Peyer's patch (tissue), 4 donors: ENCODE measurements around the gene TNP2. TPM values are rescaled to one million over a fixed set of nuclear protein-coding genes. Genes with fewer than 3 reads are reported as not detected.

Experiments used
- DNase-seq, 3 donors: peaks; one replicate each; pipeline ENCODE4 v3.0.0-alpha.2; 2017 to 2019
- H3K27ac ChIP-seq, 4 donors: fragments of 200-600 bp; sonication (generic); one replicate each; pipeline ENCODE4 v1.5.1; 2016 to 2019
- H3K27me3 ChIP-seq, 2 donors: fragments of 200-600 bp; sonication (generic); one replicate each; pipeline ENCODE4 v1.5.1; 2019
- H3K36me3 ChIP-seq, 3 donors: fragments of 200-600 bp; sonication (generic); one replicate each; pipeline ENCODE4 v1.5.1; 2016 to 2019
- H3K4me1 ChIP-seq, 4 donors: fragments of 200-600 bp; sonication (generic); one replicate each; pipeline ENCODE4 v1.5.1; 2016 to 2019
- H3K4me3 ChIP-seq, 4 donors: fragments of 200-600 bp; sonication (generic); 1 replicate in 3 of 4; 2 replicates in 1 of 4; pipeline ENCODE4 v1.5.1; 2016 to 2019; ENCODE audit warnings: mild to moderate bottlenecking in 1 of 4
- H3K9me3 ChIP-seq, 4 donors: fragments of 200-600 bp; sonication (generic); one replicate each; pipeline ENCODE4 v1.5.1; 2016 to 2019; ENCODE audit warnings: mild to moderate bottlenecking in 1 of 4
- CTCF ChIP-seq, 6 experiments: fragments of 450-650 bp in 4 of 6; fragments of 200-600 bp in 2 of 6; sonication (generic) in 1 of 6; IDR thresholded peaks; one replicate each; pipeline ENCODE4 v1.5.1; 2017 to 2019; ENCODE audit warnings: antibody characterized with exemption in 6 of 6, mild to moderate bottlenecking in 3 of 6, moderate library complexity in 1 of 6
- POLR2A ChIP-seq, 2 donors: fragments of 450-650 bp; IDR thresholded peaks; one replicate each; pipeline ENCODE4 v1.5.1; 2017; ENCODE audit warnings: antibody characterized with exemption in 2 of 2, mild to moderate bottlenecking in 2 of 2, moderate library complexity in 2 of 2
- total RNA-seq, 4 donors: library from RNA; depleted of rRNA; stranded (reverse); fragments of >200 nt; gene quantifications; one replicate each; pipeline ENCODE4 v1.1.0, GENCODE V29; 2016

Gene TNP2
- total RNA-seq, 4 donors from 2014 or later = not detected

- DNase-seq = no peak
- no peaks in the 10 kb centered on the region for H3K27me3 ChIP-seq
- H3K4me3 ChIP-seq = no peak overlapping the region
- no peaks in the 10 kb centered on the region for H3K36me3 ChIP-seq
- TF ChIP-seq POLR2A (IDR thresholded peaks at IDR 0.05) = no peak
- no peak for TF ChIP-seq CTCF (IDR thresholded peaks at IDR 0.05)
- H3K4me1 ChIP-seq = no peaks in the 10 kb centered on the region
- H3K27ac ChIP-seq = no peak overlapping the region
- no peaks in the 10 kb centered on the region for H3K9me3 ChIP-seq
Measured at GRCh38 chr16:11272484-11272883, 3.4 kb upstream of the TNP2 start.

GRCh38 chr16:11271610-11272009 lies 2.5 kb upstream of the TNP2 start:
- Histone ChIP-seq H3K4me3 (no peak overlapping the region), H3K27ac (no peak overlapping the region), H3K27me3 (no peaks in the 10 kb centered on the region), H3K4me1 (no peaks in the 10 kb centered on the region), H3K36me3 (no peaks in the 10 kb centered on the region), H3K9me3 (no peaks in the 10 kb centered on the region)
- no peak for DNase-seq
- TF ChIP-seq POLR2A (IDR thresholded peaks at IDR 0.05) = no peak
- TF ChIP-seq CTCF (IDR thresholded peaks at IDR 0.05) = no peak

GRCh38 chr16:11270602-11271162 lies 1.6 kb upstream of the TNP2 start:
- H3K4me1 ChIP-seq = no peaks in the 10 kb centered on the region

GRCh38 chr16:11265124-11265523 lies 4.0 kb downstream of the TNP2 start:
- Histone ChIP-seq H3K27ac (no peak overlapping the region), H3K4me3 (no peak overlapping the region), H3K27me3 (no peaks in the 10 kb centered on the region), H3K4me1 (peaks cover 0 to 8% (median 4%) of the 10 kb centered on the region in 4 donors), H3K9me3 (no peaks in the 10 kb centered on the region), H3K36me3 (no peaks in the 10 kb centered on the region)
- DNase-seq = no peak
- TF ChIP-seq POLR2A (IDR thresholded peaks at IDR 0.05) = no peak
- no peak for TF ChIP-seq CTCF (IDR thresholded peaks at IDR 0.05)

More at GRCh38 chr16:11270602-11271162, 1.6 kb upstream of the TNP2 start:
- no peaks in the 10 kb centered on the region for H3K9me3 ChIP-seq
- H3K4me3 ChIP-seq = no peak overlapping the region
- H3K27ac ChIP-seq = no peak overlapping the region
- no peaks in the 10 kb centered on the region for H3K36me3 ChIP-seq
- DNase-seq = no peak
- TF ChIP-seq POLR2A (IDR thresholded peaks at IDR 0.05) (no peak), CTCF (IDR thresholded peaks at IDR 0.05) (no peak)
- no peaks in the 10 kb centered on the region for H3K27me3 ChIP-seq

GRCh38 chr16:11264155-11264832 lies 4.8 kb downstream of the TNP2 start:
- H3K4me3 ChIP-seq = no peak overlapping the region
- no peak for DNase-seq
- no peaks in the 10 kb centered on the region for H3K27me3 ChIP-seq
- no peaks in the 10 kb centered on the region for H3K9me3 ChIP-seq
- H3K36me3 ChIP-seq = no peaks in the 10 kb centered on the region
- peaks cover under 1 to 12% (median 5%) of the 10 kb centered on the region in 4 donors for H3K4me1 ChIP-seq
- no peak for TF ChIP-seq CTCF (IDR thresholded peaks at IDR 0.05)
- TF ChIP-seq POLR2A (IDR thresholded peaks at IDR 0.05) = no peak
- peak overlapping the region in 2 of 4 donors; percentile 25 to 29 for H3K27ac ChIP-seq
